ENCODE measurements around the gene BORCS8. TPM values are rescaled to one million over a fixed set of nuclear protein-coding genes. Genes with fewer than 3 reads are reported as not detected.
"Not testable (repeated sequence)": the region's sequence is repeated elsewhere in the genome, so short reads cannot be mapped to it uniquely, and the experiment has no call there.

The BORCS8 gene
- total RNA-seq, 4 donors from 2014 or later = 6.9 to 33.9 (median 17.9) TPM

- no peak overlapping the region for H3K27ac ChIP-seq
- TF ChIP-seq EP300 (IDR thresholded peaks at IDR 0.05) (no peak), POLR2A (IDR thresholded peaks at IDR 0.05) (no peak), POLR2AphosphoS5 (IDR thresholded peaks at IDR 0.05) (no peak), CTCF (IDR thresholded peaks at IDR 0.05) (no peak)
- WGBS = 93% methylated on average over 6 of the region's 6 CpGs
- no peaks in the 10 kb centered on the region for H3K36me3 ChIP-seq
- no peaks in the 10 kb centered on the region for H3K27me3 ChIP-seq
- DNase-seq (ENCODE audit: low spot score in 2 of 2) = no peak
- H3K9me3 ChIP-seq = no peaks in the 10 kb centered on the region
- H3K4me1 ChIP-seq = no peaks in the 10 kb centered on the region
- no peak overlapping the region for H3K4me3 ChIP-seq
Observed at GRCh38 chr19:19154768-19155494, 37.0 kb downstream of the BORCS8 start.

- no peak for DNase-seq (ENCODE audit: low spot score in 2 of 2)
- Histone ChIP-seq H3K4me3 (no peak overlapping the region), H3K9me3 (no peaks in the 10 kb centered on the region), H3K27ac (no peak overlapping the region), H3K27me3 (no peaks in the 10 kb centered on the region), H3K36me3 (peaks cover 19% of the 10 kb centered on the region), H3K4me1 (no peaks in the 10 kb centered on the region)
- TF ChIP-seq EP300 (IDR thresholded peaks at IDR 0.05) = no peak
- no peak for TF ChIP-seq POLR2A (IDR thresholded peaks at IDR 0.05)
- TF ChIP-seq POLR2AphosphoS5 (IDR thresholded peaks at IDR 0.05) = no peak
- TF ChIP-seq CTCF (IDR thresholded peaks at IDR 0.05) = no peak
- WGBS = 87% methylated on average over 13 of the region's 13 CpGs
Observed at GRCh38 chr19:19152668-19153384, 39.1 kb downstream of the BORCS8 start.

GRCh38 chr19:19151418-19151817, 40.5 kb downstream of the BORCS8 start:
- Histone ChIP-seq H3K9me3 (no peaks in the 10 kb centered on the region), H3K36me3 (peaks cover 33% of the 10 kb centered on the region), H3K4me3 (no peak overlapping the region), H3K27ac (no peak overlapping the region), H3K4me1 (no peaks in the 10 kb centered on the region), H3K27me3 (no peaks in the 10 kb centered on the region)
- DNase-seq (ENCODE audit: low spot score in 2 of 2) = no peak
- 100% methylated on average over 3 of the region's 11 CpGs for WGBS
- no peak for TF ChIP-seq CTCF (IDR thresholded peaks at IDR 0.05)

GRCh38 chr19:19149435-19149834, 42.5 kb downstream of the BORCS8 start:
- Histone ChIP-seq H3K9me3 (no peaks in the 10 kb centered on the region), H3K27ac (no peak overlapping the region), H3K4me1 (peaks cover 3% of the 10 kb centered on the region), H3K36me3 (peaks cover 33% of the 10 kb centered on the region), H3K27me3 (no peaks in the 10 kb centered on the region), H3K4me3 (no peak overlapping the region)
- 69% methylated on average over 1 of the region's 2 CpGs for WGBS
- no peak for TF ChIP-seq CTCF (IDR thresholded peaks at IDR 0.05)
- TF ChIP-seq POLR2AphosphoS5 (IDR thresholded peaks at IDR 0.05) = no peak
- TF ChIP-seq EP300 (IDR thresholded peaks at IDR 0.05) = no peak
- TF ChIP-seq POLR2A (IDR thresholded peaks at IDR 0.05) = no peak
- DNase-seq (ENCODE audit: low spot score in 2 of 2) = no peak

GRCh38 chr19:19148504-19148903, 43.4 kb downstream of the BORCS8 start:
- peaks cover 33% of the 10 kb centered on the region for H3K36me3 ChIP-seq
- H3K27ac ChIP-seq; DNase-seq (ENCODE audit: low spot score in 2 of 2); H3K9me3 ChIP-seq; H3K27me3 ChIP-seq; H3K4me1 ChIP-seq; H3K4me3 ChIP-seq: not testable (repeated sequence)
- 94% methylated on average over 8 of the region's 8 CpGs for WGBS

Measured in suprapubic skin (tissue), 4 donors.